Astrocyte (in vitro differentiated cells and primary cell): Measurements from ENCODE around the gene PTPRN2.

Experiments
- EZH2 ChIP-seq: IDR thresholded peaks from 2 replicates; pipeline ENCODE4 v1.6.1; 2012; ENCODE audit warnings: mild to moderate bottlenecking, low read length, inconsistent platforms; ENCODE audit not compliant: insufficient read depth
- TF ChIP-seq, protein P1 (sequence below): IDR thresholded peaks from 2 replicates; pipeline ENCODE4 v1.5.1; 2011; ENCODE audit warnings: low read depth, mild to moderate bottlenecking, inconsistent platforms, low read length, moderate library complexity; ENCODE audit not compliant: insufficient read depth

DNA sequence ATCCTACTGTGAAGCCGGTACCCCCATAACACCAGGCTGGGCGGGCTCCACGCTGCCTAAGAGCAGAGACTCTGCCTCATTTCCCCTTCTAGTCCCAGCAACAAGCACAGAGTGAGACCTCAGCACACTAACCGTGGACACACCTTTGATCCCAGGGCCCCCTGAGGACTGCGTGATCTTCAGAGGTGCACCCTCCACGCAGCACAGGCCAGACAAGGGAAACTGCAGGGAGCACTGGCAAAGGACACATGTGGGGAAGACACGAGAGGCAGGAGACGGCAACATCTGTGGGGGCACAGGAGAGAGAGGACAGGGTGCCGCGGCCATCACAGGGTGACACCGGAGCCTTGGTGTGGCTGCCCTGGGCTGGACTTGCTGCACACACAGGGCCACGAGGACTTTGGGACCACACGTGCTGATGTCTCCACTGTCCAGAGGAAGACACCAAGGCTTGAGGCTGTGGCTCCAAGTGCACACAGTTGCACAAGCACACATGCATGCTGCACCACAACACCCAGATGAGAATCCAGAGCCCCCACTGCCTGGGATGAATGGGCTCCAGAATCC lies 128.8 kb downstream of the PTPRN2 start:
- TF ChIP-seq, protein P1, sequence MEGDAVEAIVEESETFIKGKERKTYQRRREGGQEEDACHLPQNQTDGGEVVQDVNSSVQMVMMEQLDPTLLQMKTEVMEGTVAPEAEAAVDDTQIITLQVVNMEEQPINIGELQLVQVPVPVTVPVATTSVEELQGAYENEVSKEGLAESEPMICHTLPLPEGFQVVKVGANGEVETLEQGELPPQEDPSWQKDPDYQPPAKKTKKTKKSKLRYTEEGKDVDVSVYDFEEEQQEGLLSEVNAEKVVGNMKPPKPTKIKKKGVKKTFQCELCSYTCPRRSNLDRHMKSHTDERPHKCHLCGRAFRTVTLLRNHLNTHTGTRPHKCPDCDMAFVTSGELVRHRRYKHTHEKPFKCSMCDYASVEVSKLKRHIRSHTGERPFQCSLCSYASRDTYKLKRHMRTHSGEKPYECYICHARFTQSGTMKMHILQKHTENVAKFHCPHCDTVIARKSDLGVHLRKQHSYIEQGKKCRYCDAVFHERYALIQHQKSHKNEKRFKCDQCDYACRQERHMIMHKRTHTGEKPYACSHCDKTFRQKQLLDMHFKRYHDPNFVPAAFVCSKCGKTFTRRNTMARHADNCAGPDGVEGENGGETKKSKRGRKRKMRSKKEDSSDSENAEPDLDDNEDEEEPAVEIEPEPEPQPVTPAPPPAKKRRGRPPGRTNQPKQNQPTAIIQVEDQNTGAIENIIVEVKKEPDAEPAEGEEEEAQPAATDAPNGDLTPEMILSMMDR = no peak
- TF ChIP-seq EZH2 = no peak
